GM18861 (cell line): ENCODE results near the gene R3HDM4.
"Not testable (repeated sequence)": the region's sequence is repeated elsewhere in the genome, so short reads cannot be mapped to it uniquely, and the experiment has no call there.

ENCODE experiments used
- ATAC-seq: cut with Tn5 transposase; IDR thresholded peaks from one replicate; pipeline ENCODE4 v1.9.1; 2021; ENCODE audit not compliant: unreplicated experiment

R3HDM4 gene

GRCh38 chr19:861756-862580 is 51.1 kb downstream of the R3HDM4 start:
- ATAC-seq: no peak

GRCh38 chr19:861141-861755 is 51.8 kb downstream of the R3HDM4 start:
- ATAC-seq: no peak

DNA sequence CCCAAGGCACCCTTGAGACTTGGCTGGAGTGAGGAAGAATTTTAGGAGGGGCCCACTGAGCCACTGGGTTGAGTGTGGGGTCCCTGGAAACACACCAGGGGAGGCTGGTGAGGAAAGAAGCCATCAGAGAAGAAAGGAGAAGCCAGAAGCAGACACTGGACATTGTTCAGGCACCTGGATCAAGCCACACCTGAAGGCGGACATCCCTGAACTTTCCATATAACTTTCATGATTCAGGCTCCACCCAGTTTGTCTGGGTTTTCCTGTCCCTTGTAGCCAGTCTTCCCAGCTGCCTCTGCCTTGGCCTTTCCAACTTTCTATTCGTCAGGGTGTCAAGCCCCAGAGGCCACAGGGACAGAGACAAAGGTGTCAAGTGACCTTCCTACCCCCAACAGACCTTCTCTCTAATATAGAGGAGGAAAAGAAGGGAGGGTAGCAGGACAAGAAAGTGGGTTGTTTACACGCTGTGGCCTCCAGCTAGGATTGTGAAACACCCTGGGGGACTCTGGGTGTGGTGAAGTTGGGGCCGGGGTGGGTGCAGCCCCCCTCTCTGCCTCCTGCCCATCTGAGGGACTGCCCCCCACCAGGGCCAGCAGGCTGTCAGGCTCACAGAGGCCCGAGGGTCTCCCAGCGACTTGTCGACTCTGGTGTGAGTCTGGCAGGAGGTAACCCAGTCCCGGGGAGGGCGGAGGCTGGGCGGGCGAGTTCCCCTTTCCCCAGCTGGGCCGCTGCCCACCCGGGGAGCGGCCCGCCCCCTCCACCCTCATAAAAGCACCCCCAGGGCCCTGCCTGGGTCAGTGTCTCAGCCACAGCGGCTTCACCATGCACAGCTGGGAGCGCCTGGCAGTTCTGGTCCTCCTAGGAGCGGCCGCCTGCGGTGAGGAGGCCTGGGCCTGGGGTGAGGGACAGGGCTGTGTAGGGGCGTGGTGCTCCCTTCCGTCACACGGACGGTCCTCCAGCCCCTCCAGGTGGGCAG is 53.9 kb downstream of the R3HDM4 start, which contains the start of gene CFD:
Gene CFD (plus strand): TSS at position 797 of the 976 bp plus-strand sequence. CDS start 26 bp downstream, at position 823.
- ATAC-seq: no peak

DNA sequence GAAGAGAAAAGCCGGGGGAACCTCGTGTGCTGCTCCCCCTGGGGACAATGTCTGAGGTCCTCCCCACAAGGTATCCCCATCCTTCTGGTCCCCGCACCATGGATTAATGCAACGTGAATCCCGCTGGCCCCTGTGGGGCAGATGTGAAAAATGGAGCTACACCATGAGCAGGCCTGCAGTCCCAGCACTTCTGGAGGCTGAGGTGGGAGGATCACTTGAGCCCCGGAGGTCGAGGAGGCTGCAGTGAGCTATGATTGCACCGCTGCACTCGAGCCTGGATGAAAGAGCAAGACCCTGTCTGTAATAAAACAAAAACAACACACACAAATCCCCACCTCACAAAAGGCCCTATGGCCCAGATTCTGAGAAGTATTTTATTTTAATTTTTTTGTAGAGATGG is 54.7 kb downstream of the R3HDM4 start:
- no peak for ATAC-seq

DNA sequence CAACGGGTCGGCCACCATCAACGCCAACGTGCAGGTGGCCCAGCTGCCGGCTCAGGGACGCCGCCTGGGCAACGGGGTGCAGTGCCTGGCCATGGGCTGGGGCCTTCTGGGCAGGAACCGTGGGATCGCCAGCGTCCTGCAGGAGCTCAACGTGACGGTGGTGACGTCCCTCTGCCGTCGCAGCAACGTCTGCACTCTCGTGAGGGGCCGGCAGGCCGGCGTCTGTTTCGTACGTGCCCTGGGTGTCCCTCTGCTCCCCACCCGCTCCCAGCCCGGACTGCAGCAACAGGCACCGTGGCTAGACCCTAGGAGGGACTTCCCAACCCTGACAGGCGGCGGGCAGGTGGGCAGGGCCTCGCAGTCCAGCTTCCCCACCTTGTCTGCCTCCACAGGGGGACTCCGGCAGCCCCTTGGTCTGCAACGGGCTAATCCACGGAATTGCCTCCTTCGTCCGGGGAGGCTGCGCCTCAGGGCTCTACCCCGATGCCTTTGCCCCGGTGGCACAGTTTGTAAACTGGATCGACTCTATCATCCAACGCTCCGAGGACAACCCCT is 57.4 kb downstream of the R3HDM4 start:
- ATAC-seq: no peak

DNA sequence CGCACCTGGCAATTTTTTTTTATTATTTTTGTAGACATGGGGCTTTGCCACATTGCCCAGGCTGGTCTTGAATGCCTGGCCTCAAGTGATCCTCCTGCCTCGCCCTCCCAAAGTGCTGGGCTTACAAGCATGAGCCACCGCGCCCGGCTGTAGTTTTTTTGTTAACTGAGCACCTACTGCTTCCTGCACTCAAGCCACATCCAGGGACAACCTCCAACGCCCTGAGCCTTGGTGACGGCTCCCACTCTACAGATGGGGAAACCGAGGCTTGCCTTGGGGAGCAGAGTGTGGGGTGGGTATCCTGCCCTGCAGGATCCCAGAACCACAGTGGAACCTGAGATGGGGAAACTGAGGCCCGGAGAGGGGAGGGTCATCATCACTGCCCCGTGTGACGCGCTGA is 57.9 kb downstream of the R3HDM4 start:
- no peak for ATAC-seq

DNA sequence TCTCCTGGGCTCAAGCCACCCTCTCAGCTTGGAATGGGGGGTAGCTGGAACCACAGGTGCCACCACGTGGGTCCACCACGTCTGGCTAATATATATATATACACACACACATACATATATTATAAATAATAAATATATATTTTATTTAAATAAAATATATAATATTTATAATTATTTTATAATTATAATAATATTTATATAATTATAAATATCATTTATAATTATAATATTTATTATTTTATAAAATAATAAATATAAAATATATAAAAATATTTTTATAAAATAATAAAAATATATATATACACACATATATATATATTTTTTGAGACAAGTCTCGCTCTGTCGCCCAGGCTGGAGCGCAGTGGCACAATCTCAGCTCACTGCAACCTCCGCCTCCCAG is 58.5 kb downstream of the R3HDM4 start:
- no peak for ATAC-seq

GRCh38 chr19:853614-854220 is 59.3 kb downstream of the R3HDM4 start:
- ATAC-seq: not testable (repeated sequence)

DNA sequence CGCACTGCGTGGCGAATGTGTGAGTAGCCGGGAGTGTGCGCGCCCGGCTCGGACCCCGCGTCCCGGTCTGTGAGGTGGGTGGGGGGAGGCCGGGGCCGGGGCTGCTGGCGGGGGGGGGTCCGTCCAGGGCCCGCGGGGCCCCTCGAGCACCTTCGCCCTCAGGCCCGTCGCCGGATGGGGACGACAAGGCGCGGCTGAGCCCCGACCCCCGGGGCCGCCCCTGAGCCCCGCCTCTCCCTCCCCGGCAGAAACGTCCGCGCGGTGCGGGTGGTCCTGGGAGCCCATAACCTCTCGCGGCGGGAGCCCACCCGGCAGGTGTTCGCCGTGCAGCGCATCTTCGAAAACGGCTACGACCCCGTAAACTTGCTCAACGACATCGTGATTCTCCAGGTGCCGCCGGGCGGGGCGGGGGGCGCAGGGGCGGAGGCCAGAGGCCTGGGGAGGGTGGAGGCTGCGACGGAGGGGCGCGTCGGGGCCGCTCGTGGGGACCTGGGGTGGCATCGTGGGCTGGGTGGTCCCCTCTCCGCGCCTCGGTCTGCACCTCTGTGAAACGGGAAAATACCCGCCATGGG is 59.9 kb downstream of the R3HDM4 start:
- ATAC-seq: no peak

DNA sequence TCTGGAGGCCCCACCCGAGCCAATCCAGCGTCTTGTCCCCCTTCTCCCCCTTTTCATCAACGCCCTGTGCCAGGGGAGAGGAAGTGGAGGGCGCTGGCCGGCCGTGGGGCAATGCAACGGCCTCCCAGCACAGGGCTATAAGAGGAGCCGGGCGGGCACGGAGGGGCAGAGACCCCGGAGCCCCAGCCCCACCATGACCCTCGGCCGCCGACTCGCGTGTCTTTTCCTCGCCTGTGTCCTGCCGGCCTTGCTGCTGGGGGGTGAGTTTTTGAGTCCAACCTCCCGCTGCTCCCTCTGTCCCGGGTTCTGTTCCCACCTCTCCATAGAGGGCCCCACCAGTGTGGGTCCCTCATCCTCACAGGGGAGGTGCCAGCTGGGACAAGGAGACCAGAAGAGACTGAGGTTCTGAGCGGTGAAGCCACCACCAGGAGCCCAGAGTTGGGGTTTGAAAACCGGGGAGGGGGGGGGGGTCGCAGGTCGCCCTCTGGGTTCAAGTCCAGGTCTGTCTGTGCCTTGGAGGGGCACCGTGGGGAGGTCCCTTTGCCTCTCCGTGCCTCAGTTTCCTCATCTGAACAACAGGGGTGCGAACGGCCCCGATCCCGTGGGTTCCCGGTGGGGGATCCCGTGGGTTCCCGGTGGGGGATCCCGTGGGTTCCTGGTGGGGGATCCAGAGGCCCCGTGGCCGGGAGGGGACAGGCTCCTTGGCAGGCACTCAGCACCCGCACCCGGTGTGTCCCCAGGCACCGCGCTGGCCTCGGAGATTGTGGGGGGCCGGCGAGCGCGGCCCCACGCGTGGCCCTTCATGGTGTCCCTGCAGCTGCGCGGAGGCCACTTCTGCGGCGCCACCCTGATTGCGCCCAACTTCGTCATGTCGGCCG is 60.6 kb downstream of the R3HDM4 start, which contains the start of gene ELANE:
Gene ELANE (plus strand): TSS at position 168 of the 878 bp plus-strand sequence. CDS start 26 bp downstream, at position 194.
- no peak for ATAC-seq

DNA sequence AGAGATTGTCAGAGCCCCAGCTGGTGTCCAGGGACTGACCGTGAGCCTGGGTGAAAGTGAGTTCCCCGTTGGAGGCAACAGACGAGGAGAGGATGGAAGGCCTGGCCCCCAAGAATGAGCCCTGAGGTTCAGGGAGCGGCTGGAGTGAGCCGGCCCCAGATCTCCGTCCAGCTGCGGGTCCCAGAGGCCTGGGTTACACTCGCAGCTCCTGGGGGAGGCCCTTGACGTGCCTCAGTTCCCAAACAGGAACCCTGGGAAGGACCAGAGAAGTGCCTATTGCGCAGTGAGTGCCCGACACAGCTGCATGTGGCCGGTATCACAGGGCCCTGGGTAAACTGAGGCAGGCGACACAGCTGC is 62.1 kb downstream of the R3HDM4 start:
- no peak for ATAC-seq

- no peak for ATAC-seq
Observed at GRCh38 chr19:850221-850978, 62.6 kb downstream of the R3HDM4 start.

- ATAC-seq: not testable (repeated sequence)
Observed at GRCh38 chr19:849195-849594, 63.8 kb downstream of the R3HDM4 start.

DNA sequence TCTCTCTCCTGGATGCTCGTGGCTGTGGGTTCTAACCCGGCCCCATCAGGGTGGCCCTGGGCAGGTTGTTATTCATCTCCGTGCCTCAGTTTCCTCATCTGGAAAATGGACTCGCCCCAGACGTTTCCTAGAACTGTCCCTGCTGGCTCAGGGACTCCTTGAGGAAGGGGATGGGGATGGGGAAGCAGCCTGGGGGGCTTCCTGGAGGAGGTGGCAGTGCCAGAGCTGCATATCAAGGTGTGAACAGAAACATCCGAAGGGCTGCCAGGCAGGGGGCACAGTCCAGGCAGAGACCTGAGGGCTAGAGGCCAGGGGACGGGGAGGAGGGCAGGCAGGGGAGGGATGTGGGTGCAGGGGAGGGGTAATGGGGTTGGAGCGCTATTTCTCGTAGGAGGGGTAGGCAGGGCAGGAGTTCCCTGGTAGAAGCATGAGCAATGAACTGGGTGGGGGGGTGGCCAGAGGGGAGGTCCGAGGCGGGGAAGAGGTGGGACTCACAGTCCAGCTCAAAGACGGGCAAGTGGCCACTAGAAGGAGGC is 64.6 kb downstream of the R3HDM4 start:
- no peak for ATAC-seq
